ENCODE measurements around the gene CR1. TPM values are rescaled to one million over a fixed set of nuclear protein-coding genes. Genes with fewer than 3 reads are reported as not detected.
"Not testable (repeated sequence)": the region's sequence is repeated elsewhere in the genome, so short reads cannot be mapped to it uniquely, and the experiment has no call there.

The CR1 gene
- total RNA-seq, 2 experiments from 2014 or later: not detected

DNA sequence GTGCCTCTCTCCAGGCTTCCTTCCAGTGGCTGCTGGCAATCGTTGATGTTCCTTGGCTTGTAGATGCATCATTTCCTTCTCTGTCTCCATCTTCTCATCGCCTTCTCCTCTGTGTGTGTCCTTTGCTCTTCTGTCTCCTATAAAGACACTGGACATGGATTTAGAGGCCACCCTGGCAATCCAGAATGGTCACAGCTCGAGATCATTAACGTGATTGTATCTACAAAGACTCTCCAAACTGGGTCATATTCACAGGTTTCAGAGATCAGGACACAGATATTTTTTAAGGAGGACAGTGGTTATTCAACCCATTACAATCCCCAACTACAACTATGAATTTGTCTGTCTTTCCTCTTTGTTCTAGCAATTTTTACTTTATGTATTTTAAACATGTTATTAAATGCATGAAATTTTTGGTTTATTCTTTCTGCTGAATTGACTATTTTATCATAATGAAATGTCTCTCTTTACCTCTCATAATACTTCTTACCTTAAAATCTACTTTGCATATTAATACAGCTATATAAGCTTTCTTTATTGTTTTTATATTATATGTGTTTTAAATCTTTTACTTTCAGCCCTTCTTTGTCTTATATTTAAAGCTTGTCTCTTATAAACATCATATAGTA is 22.8 kb downstream of the CR1 start:
- POLR2A ChIA-PET: no interaction called here
- CTCF ChIA-PET: no interaction called here
- Mint-ChIP-seq H3K9me3 (no peaks in the 10 kb centered on the region), H3K4me1 (no peaks in the 10 kb centered on the region), H3K36me3 (ENCODE audit: low read depth) (no peaks in the 10 kb centered on the region), H3K4me3 (no peak overlapping the region), H3K27me3 (peaks cover 19% of the 10 kb centered on the region), H3K27ac (no peak overlapping the region)
- DNase-seq: no peak

DNA sequence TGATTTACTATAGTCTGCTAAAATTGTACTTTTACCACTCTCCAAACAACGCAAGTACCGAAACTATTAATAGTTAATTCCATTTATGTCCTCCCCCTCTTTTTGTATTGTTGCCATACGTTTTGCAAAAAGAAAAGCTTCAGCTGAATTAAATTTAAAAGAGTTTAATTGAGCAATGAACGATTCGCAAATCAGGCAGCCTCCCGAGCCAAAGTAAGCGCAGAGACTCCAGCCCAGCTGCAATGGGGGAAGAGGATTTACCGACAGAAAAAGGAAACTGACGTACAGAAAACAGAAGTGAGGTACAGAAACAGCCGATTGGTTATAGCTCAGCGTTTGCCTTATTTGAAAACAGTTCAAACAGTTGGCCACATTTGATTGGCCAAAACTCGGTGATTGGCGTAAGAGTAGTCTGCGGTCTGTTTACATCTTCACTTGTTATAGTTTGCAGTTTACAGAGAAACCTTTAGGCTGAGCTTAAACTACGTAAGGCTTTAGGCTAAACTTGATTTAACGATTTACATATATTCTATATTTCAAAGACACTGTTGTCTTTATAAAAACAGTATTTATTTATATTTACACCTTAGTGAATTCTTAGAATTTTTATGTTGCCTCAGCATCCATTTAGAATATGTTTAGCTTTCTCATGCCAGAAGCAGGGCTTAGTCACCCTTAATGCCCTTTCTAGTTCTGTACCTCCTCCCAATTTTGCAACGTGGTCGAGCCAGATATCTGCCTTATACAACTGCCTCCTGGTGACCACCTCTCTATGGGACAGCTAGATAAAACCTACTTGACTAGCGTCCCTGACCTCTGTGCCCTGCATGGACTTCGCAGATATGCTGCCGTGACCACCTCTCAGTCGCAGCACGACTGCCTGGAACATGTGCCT is 23.8 kb downstream of the CR1 start:
- no peak for DNase-seq
- Mint-ChIP-seq H3K27ac (no peak overlapping the region), H3K27me3 (peaks cover 20% of the 10 kb centered on the region), H3K9me3 (no peaks in the 10 kb centered on the region), H3K4me3 (no peak overlapping the region), H3K4me1 (no peaks in the 10 kb centered on the region), H3K36me3 (ENCODE audit: low read depth) (no peaks in the 10 kb centered on the region)
- ChIA-PET CTCF (interaction anchor here (0.7 kb wide), 1 partner anchor 593 kb away, joined by 3 read pairs; no protein-coding TSS in a partner anchor), POLR2A (no interaction called here)

DNA sequence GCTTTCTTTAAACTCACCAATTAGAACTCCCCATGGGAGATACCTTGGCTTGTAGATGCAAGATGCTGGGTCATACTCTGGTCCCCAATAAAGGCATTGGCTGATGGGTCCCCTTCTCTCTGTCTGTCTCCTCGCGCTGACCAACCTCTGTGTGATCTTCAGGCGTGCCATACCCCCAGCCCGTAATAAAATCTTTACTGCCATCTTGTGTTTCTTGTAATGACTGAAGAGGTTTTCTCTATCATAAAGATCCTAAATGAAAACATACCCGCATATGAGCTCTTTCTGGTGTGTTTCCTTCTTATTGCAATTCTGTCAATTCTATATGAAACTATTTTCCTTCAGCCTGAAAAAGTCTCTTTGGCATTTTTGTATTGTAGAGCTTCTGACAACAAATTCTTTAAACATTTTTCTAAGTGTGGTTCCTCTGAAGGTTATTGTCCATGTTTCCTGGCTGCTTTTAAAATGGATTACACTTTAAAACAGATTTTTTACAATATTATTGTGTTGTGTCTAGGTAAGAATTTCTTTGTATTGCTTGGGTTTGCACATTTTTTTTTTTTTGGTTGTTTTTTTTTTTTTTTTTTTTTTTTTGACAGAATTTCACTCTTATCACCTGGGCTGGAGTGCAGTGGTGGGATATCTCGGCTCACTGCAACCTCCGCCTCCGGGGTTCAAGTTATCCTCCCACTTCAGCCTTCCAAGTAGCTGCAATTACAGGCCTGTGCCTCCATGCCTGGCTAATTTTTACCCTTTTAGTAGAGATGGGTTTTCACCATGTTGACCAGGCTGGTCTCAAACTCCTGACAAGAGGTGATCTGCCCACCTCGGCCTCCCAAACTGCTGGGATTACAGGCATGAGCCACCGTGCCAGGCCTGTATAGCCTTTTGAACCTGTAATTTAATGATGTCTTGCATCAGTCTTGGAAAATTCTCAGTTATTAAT is 24.7 kb downstream of the CR1 start:
- peaks cover 23% of the 10 kb centered on the region for H3K27me3 Mint-ChIP-seq

DNA sequence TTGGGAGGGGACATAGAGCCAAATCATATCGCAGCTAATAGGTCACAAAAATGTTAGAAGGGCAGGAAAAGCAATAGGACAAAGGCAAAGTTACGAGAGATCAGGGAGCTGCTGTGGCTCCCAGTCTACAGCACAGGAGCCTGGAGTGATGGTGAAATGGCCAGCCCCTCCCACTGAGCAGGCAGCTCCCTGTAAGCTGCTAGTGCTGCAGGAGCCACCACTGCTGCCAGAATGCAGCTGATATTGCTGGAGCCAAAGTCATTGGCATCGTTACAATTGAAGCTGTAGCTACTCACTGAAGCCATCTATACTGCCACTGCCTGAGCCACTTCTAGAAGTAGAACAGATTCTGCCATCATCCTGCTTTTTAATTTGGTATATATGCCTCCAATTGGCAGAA is 29.3 kb downstream of the CR1 start:
- POLR2A ChIA-PET, H3K27ac Mint-ChIP-seq, CTCF ChIA-PET: not testable (repeated sequence)

More for the DNA sequence above, 24.7 kb downstream of the CR1 start:
- H3K9me3 Mint-ChIP-seq; DNase-seq; H3K36me3 Mint-ChIP-seq (ENCODE audit: low read depth); H3K4me1 Mint-ChIP-seq; H3K27ac Mint-ChIP-seq; POLR2A ChIA-PET; H3K4me3 Mint-ChIP-seq: not testable (repeated sequence)
- CTCF ChIA-PET: interaction anchor here (0.7 kb wide), 3 partner anchors 100 to 594 kb away, joined by 3 to 4 read pairs (median 4); no protein-coding TSS in a partner anchor

DNA sequence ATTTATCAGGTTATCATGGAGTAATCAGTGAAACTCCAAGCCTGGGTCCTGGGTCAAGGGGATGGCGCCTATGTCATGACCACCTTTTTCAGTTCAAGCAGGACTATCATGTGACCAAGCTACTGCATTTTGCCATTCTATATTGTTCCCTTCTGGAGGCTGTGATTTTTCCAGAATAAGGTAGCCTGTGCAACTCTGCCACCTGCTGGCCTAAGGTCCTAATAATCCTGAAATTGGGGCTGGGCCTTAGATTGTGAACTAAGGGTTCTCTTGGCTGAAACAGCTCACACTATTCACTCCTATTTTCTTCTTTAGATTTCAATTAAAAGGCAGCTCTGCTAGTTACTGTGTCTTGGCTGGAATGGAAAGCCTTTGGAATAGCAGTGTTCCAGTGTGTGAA is 32.4 kb downstream of the CR1 start:
- POLR2A ChIA-PET; CTCF ChIA-PET; DNase-seq; H3K4me3 Mint-ChIP-seq; H3K9me3 Mint-ChIP-seq; H3K27ac Mint-ChIP-seq; H3K4me1 Mint-ChIP-seq; H3K36me3 Mint-ChIP-seq (ENCODE audit: low read depth): not testable (repeated sequence)
- H3K27me3 Mint-ChIP-seq: peaks cover 10% of the 10 kb centered on the region

More for the DNA sequence above, 29.3 kb downstream of the CR1 start:
- peaks cover 12% of the 10 kb centered on the region for H3K27me3 Mint-ChIP-seq
- H3K9me3 Mint-ChIP-seq; DNase-seq; H3K36me3 Mint-ChIP-seq (ENCODE audit: low read depth); H3K4me1 Mint-ChIP-seq; H3K4me3 Mint-ChIP-seq: not testable (repeated sequence)

DNA sequence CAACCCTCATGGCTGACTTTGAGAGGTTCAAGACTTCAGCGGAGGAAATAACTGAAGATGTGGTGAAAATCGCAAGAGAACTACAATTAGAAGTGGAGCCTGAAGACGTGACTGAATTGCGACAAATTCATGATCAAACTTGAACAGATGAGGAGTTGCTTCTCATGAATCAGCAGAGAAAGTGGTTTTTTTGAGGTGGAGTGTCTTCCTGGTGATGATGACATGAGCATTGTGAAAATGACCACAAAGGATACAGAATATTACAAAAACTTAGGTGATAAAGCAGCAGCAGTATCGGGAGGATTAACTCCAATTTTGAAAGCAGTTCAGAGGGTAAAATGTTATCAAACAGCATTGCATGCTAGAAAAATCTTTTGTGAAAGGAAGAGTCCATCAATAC is 40.3 kb downstream of the CR1 start:
- H3K27ac Mint-ChIP-seq; DNase-seq; H3K9me3 Mint-ChIP-seq; H3K4me3 Mint-ChIP-seq; H3K27me3 Mint-ChIP-seq; POLR2A ChIA-PET; H3K36me3 Mint-ChIP-seq (ENCODE audit: low read depth); CTCF ChIA-PET; H3K4me1 Mint-ChIP-seq: not testable (repeated sequence)

DNA sequence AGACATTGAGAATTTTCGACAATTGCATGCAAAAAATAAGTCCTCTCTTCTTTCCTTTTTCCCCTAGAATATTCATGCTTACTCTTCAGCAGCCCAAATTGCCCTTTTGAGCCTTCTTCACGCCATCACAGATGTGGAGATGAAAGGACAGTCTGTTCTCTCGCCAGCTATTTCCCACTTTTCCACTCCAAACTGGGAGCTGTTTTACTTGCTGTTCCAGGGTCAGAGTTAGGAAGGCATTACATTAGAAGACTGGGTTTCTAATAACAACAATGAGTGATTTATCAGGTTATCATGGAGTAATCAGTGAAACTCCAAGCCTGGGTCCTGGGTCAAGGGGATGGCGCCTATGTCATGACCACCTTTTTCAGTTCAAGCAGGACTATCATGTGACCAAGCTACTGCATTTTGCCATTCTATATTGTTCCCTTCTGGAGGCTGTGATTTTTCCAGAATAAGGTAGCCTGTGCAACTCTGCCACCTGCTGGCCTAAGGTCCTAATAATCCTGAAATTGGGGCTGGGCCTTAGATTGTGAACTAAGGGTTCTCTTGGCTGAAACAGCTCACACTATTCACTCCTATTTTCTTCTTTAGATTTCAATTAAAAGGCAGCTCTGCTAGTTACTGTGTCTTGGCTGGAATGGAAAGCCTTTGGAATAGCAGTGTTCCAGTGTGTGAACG is 50.9 kb downstream of the CR1 start:
- POLR2A ChIA-PET; H3K4me1 Mint-ChIP-seq; H3K27me3 Mint-ChIP-seq; H3K36me3 Mint-ChIP-seq (ENCODE audit: low read depth); H3K9me3 Mint-ChIP-seq; DNase-seq; CTCF ChIA-PET; H3K27ac Mint-ChIP-seq; H3K4me3 Mint-ChIP-seq: not testable (repeated sequence)

DNA sequence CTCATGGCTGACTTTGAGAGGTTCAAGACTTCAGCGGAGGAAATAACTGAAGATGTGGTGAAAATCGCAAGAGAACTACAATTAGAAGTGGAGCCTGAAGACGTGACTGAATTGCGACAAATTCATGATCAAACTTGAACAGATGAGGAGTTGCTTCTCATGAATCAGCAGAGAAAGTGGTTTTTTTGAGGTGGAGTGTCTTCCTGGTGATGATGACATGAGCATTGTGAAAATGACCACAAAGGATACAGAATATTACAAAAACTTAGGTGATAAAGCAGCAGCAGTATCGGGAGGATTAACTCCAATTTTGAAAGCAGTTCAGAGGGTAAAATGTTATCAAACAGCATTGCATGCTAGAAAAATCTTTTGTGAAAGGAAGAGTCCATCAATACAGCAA is 58.9 kb downstream of the CR1 start:
- H3K36me3 Mint-ChIP-seq (ENCODE audit: low read depth); CTCF ChIA-PET; DNase-seq; POLR2A ChIA-PET; H3K4me1 Mint-ChIP-seq; H3K27ac Mint-ChIP-seq; H3K27me3 Mint-ChIP-seq; H3K4me3 Mint-ChIP-seq; H3K9me3 Mint-ChIP-seq: not testable (repeated sequence)

DNA sequence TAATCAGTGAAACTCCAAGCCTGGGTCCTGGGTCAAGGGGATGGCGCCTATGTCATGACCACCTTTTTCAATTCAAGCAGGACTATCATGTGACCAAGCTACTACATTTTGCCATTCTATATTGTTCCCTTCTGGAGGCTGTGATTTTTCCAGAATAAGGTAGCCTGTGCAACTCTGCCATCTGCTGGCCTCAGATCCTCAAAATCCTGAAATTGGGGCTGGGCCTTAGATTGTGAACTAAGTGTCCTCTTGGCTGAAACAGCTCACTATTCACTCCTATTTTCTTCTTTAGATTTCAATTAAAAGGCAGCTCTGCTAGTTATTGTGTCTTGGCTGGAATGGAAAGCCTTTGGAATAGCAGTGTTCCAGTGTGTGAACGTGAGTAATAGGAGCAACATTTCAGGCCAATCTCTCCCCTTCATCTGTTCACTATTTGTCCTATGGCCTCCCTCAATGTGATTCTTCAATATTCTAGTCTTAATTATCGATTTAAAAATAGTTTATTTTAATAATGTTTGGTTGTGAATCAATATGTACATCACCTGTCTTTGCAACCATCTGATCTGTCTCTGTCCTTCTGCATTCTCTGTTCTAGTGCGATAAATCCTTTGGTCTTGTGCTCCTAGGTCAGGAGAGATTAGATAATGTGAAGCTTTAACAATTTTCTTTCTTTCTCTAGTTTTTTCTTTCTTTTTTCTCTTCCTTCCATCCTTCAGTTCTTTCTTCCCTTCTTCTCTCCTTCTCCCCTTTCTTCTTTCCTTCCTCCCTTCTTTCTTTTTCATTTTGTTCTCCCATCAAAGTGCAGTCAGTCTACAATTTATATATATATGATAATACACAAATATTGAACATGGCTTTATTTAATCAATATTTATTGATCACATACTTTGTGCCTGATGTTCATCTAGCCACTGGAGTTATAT is 69.8 kb downstream of the CR1 start:
- H3K4me3 Mint-ChIP-seq: no peak overlapping the region
- H3K27ac Mint-ChIP-seq: no peak overlapping the region
- POLR2A ChIA-PET: no interaction called here
- no peaks in the 10 kb centered on the region for H3K4me1 Mint-ChIP-seq
- peaks cover 24% of the 10 kb centered on the region for H3K27me3 Mint-ChIP-seq
- H3K36me3 Mint-ChIP-seq (ENCODE audit: low read depth): no peaks in the 10 kb centered on the region
- DNase-seq: no peak
- H3K9me3 Mint-ChIP-seq: no peaks in the 10 kb centered on the region
- CTCF ChIA-PET: no interaction called here

DNA sequence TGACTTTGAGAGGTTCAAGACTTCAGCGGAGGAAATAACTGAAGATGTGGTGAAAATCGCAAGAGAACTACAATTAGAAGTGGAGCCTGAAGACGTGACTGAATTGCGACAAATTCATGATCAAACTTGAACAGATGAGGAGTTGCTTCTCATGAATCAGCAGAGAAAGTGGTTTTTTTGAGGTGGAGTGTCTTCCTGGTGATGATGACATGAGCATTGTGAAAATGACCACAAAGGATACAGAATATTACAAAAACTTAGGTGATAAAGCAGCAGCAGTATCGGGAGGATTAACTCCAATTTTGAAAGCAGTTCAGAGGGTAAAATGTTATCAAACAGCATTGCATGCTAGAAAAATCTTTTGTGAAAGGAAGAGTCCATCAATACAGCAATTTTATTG is 76.0 kb downstream of the CR1 start:
- CTCF ChIA-PET; H3K27ac Mint-ChIP-seq; H3K4me1 Mint-ChIP-seq; POLR2A ChIA-PET; DNase-seq; H3K36me3 Mint-ChIP-seq (ENCODE audit: low read depth); H3K4me3 Mint-ChIP-seq; H3K9me3 Mint-ChIP-seq: not testable (repeated sequence)
- peaks cover 32% of the 10 kb centered on the region for H3K27me3 Mint-ChIP-seq

DNA sequence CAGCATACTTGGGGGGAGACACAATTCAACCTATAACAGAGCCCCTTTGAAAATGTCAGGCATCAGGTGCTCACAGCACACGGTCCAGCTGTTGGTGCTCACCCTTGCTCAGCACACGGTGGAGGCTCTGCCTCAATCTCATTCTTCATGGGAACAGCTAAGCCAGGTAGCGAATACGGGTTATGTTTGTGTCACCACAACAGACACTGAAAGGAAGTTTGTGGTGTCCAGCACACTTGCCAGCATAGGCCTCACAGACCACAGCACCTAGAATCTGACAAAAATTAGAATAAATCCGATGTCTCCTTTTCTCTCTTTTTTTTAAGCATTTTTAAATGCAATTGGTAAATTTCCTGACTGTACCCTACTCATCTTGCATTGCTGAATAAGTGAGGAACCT is 77.1 kb downstream of the CR1 start:
- H3K4me1 Mint-ChIP-seq; CTCF ChIA-PET; POLR2A ChIA-PET; H3K4me3 Mint-ChIP-seq; H3K9me3 Mint-ChIP-seq; H3K36me3 Mint-ChIP-seq (ENCODE audit: low read depth); H3K27ac Mint-ChIP-seq; DNase-seq: not testable (repeated sequence)
- peaks cover 23% of the 10 kb centered on the region for H3K27me3 Mint-ChIP-seq

DNA sequence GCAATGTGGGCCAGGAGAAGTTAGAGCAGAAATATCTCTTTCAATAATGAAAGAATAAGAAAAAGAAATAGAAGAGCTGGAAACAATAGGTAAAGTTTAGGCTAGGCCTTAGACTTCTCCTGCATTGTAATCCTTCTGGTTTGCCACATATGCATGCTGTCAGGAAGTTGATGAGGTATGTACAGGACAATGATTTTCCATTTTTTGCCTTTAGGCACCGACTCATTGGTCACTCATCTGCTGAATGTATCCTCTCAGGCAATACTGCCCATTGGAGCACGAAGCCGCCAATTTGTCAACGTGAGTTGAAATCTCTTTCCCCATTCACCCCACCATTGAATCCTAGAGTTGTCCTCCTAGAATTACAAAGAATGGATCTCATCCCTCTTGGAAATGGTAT is 79.4 kb downstream of the CR1 start:
- DNase-seq; H3K36me3 Mint-ChIP-seq (ENCODE audit: low read depth); H3K27ac Mint-ChIP-seq; H3K4me3 Mint-ChIP-seq; POLR2A ChIA-PET; H3K9me3 Mint-ChIP-seq: not testable (repeated sequence)
- CTCF ChIA-PET: interaction anchor here (1.1 kb wide), 1 partner anchor 388 kb away, joined by 3 read pairs; no protein-coding TSS in a partner anchor
- peaks cover 23% of the 10 kb centered on the region for H3K27me3 Mint-ChIP-seq
- peaks cover 12% of the 10 kb centered on the region for H3K4me1 Mint-ChIP-seq

Measured in activated CD4-positive, alpha-beta memory T cell treated with anti-CD3 and anti-CD28 coated beads, Interleukin-2, amount 10 ng/mL, durations not matched to agents 7 days and 5 days (primary cell).